Measurements from ENCODE around the gene FURIN. TPM values are rescaled to one million over a fixed set of nuclear protein-coding genes. Genes with fewer than 3 reads are reported as not detected.

FURIN gene
- total and polyA plus RNA-seq, 2 of the 8 experiments (the other 6 are each of a cell fraction or from before 2014, with no cell fraction given), result 15.8 to 32.1 TPM

DNA sequence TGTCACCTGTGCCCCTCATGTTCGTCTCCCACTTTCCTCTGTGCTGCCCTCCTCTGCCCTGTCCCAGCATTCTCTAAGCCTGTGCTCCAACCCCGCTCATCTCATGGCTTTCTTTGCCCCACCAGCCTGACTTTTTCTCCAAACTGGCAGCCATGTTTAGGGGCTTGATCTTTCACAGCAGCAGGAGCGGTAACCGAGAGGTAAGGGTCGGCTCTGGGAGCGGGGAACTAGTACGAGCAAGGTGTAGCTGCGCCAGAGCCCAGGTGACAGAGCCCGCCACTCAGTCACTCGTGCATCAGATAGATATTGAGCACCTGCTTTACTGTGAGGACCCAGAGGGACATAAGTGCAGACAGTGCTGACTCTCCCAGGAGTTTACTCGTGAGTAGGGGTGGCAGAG is 48.1 kb downstream of the FURIN start:
- Histone ChIP-seq H3K23me2 (ENCODE audit: low read depth, low read length) (no peaks in the 10 kb centered on the region), H2BK15ac (ENCODE audit: low read length) (no peak overlapping the region), H3K4me3 (ENCODE audit: extremely low read depth in 1 of 4, insufficient read depth in 2 of 4, low read depth in 3 of 4, low read length in 4 of 4) (no peak overlapping the region), H3K4me2 (ENCODE audit: insufficient read depth in 1 of 2, low read depth in 2 of 2, low read length in 2 of 2) (no peak overlapping the region), H3K23ac (ENCODE audit: insufficient read length) (no peak overlapping the region), H3K4me1 (replicated peaks in 1 of 4; ENCODE audit: control insufficient read depth in 3 of 4, insufficient read depth in 4 of 4, low read length in 3 of 4) (peaks cover 0 to 2% (median 0%) of the 10 kb centered on the region in 4 experiments; a peak in 2 of 7 replicates), H4K91ac (replicated peaks; ENCODE audit: insufficient read length, low read length) (no peak overlapping the region), H3K9me3 (ENCODE audit: insufficient read depth in 2 of 2, low read depth in 1 of 2, low read length in 1 of 2) (no peaks in the 10 kb centered on the region), H3K4ac (replicated peaks; ENCODE audit: insufficient read length, low read depth, low read length) (no peak overlapping the region), H3K27ac (ENCODE audit: low read depth, low read length) (no peak overlapping the region), H3K27me3 (replicated peaks in 1 of 4; ENCODE audit: control insufficient read depth in 3 of 4, extremely low read depth in 1 of 4, insufficient read depth in 3 of 4, low read length in 3 of 4) (no peaks in the 10 kb centered on the region), H4K20me1 (replicated peaks in 1 of 2; ENCODE audit: control insufficient read depth in 1 of 2, insufficient read depth in 2 of 2, low read length in 2 of 2) (peaks cover 2 to 3% of the 10 kb centered on the region in 2 experiments), H3K14ac (ENCODE audit: insufficient read length) (no peak overlapping the region), H3K56ac (replicated peaks; ENCODE audit: insufficient read length, low read depth, low read length) (no peak overlapping the region), H2BK12ac (ENCODE audit: low read depth, low read length) (no peak overlapping the region), H3K9ac (replicated peaks in 1 of 4; ENCODE audit: extremely low read depth in 1 of 4, low read depth in 3 of 4, low read length in 3 of 4) (no peak overlapping the region), H3K18ac (ENCODE audit: extremely low read depth, low read length) (no peak overlapping the region), H3K79me2 (ENCODE audit: control insufficient read depth in 1 of 2, insufficient read depth in 2 of 2, low read length in 2 of 2) (no peaks in the 10 kb centered on the region), H2AK5ac (ENCODE audit: low read depth, low read length) (no peak overlapping the region), H3K36me3 (ENCODE audit: control insufficient read depth in 2 of 4, insufficient read depth in 4 of 4, low read length in 3 of 4) (no peaks in the 10 kb centered on the region; a peak in 4 of 8 replicates), H4K8ac (ENCODE audit: extremely low read depth, insufficient read depth, low read length) (no peak overlapping the region; the same call in 1 of the 2 replicates), H2BK20ac (ENCODE audit: low read length) (no peak overlapping the region), H2BK120ac (replicated peaks; ENCODE audit: low read depth, low read length) (no peak overlapping the region), H3K79me1 (ENCODE audit: low read depth, low read length) (no peaks in the 10 kb centered on the region), H2BK5ac (ENCODE audit: low read depth, low read length) (peak overlapping the region; percentile 13; the same call in 1 of the 2 replicates), H2AFZ (ENCODE audit: low read length) (no peak overlapping the region), H4K5ac (ENCODE audit: insufficient read length, low read depth, low read length) (no peak overlapping the region)
- WGBS, 2 experiments (ENCODE audit: extremely low coverage in 1 of 2, insufficient coverage in 1 of 2, insufficient read length in 1 of 2, insufficient replicate concordance in 2 of 2, low coverage in 1 of 2, low lambda C conversion rate in 2 of 2, missing lambda C conversion rate in 1 of 2), result 83% methylated on average over 11 of the region's 11 CpGs; no CpG with 5 or more reads in 1 of the 2 experiments
- DNase-seq (ENCODE audit: low read depth in 1 of 2, low spot score in 2 of 2) (no peak), FAIRE-seq (no peak)
- ChIA-PET POLR2A (ENCODE audit: partially characterized antibody) (no interaction called here), CTCF (ENCODE audit: partially characterized antibody) (interaction anchor here (1.9 to 6.8 kb wide), 2 partner anchors 16 to 20 kb away, joined by 8 to 87 read pairs; partner anchors contain the start of genes HDDC3 and UNC45A)

Data from H1 (cell line).